HG03565 (cell line): ENCODE measurements around the gene PLS1.
A peak's percentile ranks its signal among the peaks of the same experiment; 100 is the strongest.
"Not testable (repeated sequence)": the region's sequence is repeated elsewhere in the genome, so short reads cannot be mapped to it uniquely, and the experiment has no call there.

Experiments
- ATAC-seq: cut with Tn5 transposase; IDR thresholded peaks from one replicate; pipeline ENCODE4 v1.9.1; 2021; ENCODE audit warnings: mild to moderate bottlenecking, moderate library complexity; ENCODE audit not compliant: unreplicated experiment

The PLS1 gene

GRCh38 chr3:142691527-142691926 lies 95.3 kb downstream of the PLS1 start:
- ATAC-seq: no peak

- ATAC-seq: no peak
Measured at GRCh38 chr3:142693136-142693853, 97.1 kb downstream of the PLS1 start.

- ATAC-seq: no peak
Measured at GRCh38 chr3:142694225-142694624, 98.0 kb downstream of the PLS1 start.

- ATAC-seq: no peak
Measured at GRCh38 chr3:142705198-142705597, 109.0 kb downstream of the PLS1 start.

DNA sequence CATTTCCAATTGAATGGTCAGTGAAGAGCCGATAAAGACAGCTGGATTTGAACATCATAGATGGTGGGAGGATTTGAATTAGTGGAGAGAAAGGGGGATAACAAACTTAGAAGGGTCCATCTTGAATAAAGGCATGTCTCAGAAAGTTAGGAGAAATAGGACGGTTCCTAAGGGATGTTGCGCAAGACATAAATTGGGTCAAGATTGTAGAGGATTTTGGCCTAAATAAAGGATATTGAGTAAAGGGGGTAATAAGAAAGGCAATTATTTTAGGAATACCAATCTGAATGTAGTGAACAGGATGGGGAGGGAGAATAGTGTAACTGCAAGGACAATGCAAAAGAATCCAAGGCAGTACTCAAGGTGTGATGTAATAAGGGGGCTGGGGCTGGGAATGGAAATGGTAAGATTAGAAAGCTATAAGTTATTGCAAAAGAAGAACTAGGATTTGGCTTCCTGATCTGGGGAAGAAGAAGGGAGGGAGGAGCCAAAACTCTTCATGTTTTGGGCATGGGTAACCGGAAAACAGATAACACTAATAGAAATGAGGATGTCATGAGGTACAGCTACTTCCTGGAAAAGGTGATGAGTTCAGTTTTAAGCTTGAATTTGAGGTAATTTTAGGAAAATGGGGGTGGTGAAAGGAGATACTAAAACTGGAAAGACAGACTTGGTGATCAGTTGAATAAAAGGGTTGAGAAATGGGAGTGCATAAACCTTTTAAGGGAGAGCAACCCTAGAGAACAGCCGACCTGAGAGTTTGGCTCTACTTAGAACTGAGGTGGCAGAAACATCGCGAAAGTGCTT lies 110.3 kb downstream of the PLS1 start:
- ATAC-seq: no peak

DNA sequence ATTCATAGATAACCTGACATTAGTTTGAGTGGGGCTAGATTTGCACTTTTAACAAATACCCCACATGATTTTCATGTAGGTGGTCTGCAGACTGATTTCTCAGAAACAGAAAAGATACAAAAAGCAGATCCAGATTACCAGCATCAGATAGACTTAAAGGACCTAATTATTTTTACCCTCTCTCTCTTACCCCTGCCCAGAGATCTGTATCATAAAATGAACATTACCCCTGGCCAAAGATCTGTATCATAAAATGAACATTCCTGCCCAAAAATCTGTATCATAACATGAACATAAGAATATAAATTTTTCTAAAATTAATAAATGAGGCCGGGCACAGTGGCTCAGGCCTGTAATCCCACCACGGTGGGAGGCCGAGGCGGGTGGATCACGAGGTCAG lies 113.0 kb downstream of the PLS1 start:
- no peak for ATAC-seq

- not testable (repeated sequence) for ATAC-seq
Measured at GRCh38 chr3:142714882-142715281, 118.7 kb downstream of the PLS1 start.

DNA sequence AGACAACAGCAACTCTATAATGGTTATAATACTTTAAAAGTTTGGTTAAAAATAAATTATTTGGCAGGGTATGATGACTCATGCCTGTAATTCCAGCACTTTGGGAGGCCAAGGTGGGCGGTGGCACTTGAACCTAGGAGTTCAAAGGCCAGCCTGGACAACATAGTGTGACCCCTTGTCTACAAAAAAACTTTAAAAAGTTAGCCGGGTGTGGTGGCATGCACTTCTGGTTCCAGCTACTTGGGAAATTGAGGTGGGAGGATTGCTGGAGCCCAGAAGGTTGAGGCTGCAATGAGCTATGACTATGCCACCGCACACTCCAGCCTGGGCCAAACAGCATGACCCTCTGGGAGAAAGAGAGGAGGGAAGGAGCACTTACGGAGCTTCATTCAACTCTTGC lies 119.9 kb downstream of the PLS1 start:
- no peak for ATAC-seq

- ATAC-seq: no peak
Measured at GRCh38 chr3:142723665-142723967, 127.4 kb downstream of the PLS1 start.

GRCh38 chr3:142723968-142724681 lies 127.9 kb downstream of the PLS1 start, which contains the start of gene TRPC1:
TSS of gene TRPC1 (plus strand) at chr3:142724034. CDS start at chr3:142724560, 526 bp downstream.
- ATAC-seq: peak; percentile 83

DNA sequence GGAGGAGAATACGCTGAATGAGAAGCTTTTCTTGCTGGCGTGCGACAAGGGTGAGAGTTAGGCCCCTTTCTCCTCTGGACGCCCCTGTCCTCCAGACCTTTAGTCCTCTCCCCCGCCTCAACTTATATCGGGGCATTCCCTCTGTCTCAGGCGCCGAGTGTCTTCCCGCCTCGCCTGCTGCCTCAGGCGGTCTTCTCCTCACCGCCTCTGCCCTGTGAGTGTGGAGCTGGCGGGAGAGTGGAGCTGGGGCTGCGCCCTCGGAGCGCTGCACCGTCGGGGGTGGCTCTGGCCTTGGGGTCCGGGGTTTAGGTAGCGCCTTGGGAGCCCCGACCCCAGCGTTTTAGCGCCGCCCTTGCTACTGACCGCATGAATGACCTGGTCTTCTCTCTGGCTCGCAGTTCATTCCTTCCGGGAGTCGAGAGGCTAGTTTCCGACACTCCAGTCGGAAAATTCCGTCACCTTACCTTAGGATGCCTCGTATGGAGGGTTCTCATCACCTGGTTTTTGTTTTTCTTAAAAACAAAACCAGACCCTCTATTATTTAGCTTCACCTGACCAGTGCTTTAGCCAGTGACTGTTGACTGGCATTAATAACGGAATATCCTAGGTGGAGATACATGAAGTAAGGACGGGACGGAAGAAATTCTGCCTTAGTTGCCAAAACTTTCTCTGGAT lies 128.6 kb downstream of the PLS1 start:
- ATAC-seq: no peak

DNA sequence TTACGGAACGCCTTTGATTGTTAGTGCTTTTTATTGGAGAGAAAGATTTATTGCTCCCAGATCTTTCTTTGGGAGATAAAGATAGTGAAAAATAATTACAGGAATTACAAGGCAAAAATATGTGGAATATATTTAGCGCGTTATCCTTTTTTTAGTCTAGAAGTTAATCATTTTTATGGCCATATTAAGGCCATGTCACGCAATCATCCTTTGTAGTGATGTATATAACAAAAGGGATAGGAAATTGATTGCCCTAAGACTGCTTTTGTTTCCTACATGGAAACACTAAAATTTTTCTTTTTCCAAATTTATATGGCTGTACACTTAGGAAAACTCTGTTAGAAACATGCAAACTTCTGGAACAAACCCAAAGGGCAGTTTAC lies 129.2 kb downstream of the PLS1 start:
- ATAC-seq: no peak

- ATAC-seq: no peak
Measured at GRCh38 chr3:142726017-142726416, 129.8 kb downstream of the PLS1 start.

DNA sequence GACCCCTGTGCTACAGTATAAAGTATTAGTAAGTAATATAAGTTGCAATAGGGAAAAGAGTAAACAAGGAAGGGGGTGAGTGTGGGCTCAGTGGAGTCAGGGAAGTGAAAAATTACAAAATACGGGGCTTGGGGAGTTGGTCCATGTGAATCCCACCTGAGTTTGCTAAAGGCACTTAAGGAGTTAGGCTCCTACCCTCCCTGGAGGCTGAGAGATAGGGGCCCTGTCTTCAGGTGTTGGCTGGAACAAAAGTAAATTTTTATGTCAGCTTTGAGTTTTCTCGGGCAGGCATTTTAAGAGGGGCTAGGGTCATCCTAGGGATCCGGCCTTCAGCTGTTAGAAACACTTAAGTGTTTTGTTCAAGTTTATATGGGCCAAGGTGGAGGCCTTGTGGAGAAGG lies 135.9 kb downstream of the PLS1 start:
- no peak for ATAC-seq

DNA sequence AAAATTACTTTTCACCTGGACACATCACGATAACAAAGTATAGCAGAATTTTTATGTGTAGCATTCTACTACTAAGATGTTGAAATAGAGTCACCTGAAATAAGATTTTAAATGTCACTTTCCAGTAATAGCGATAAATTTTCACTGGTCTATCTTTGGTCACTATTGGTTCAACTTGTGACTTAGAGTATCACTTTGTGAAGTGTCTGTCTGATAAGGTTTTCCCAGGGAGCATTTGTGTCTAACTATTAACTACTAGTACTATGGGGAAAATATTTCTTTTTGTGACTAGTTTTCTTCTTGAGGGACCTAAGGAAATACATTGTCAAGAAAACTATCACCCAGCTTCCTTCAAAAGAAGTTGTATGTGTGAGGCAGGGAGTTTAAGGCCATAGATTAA lies 138.6 kb downstream of the PLS1 start:
- no peak for ATAC-seq

DNA sequence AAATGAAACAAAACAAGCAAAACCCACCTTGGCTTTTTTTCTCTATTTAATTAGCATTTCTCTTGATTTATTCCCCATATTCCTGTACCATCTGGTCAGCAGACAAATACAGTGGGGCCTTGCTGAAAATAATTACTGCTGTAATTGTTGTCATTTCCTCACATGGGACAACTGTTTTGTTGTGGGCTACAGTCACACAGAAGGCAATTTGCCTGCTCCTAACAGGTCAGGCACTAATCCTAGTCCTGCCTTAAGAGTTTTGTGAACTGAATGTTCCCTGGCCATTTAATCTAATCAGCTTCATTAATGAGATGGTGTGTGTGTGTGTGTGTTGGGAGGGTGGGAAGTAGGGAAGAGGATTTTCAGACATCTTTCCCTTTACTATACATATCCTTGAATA lies 139.3 kb downstream of the PLS1 start:
- ATAC-seq: no peak

DNA sequence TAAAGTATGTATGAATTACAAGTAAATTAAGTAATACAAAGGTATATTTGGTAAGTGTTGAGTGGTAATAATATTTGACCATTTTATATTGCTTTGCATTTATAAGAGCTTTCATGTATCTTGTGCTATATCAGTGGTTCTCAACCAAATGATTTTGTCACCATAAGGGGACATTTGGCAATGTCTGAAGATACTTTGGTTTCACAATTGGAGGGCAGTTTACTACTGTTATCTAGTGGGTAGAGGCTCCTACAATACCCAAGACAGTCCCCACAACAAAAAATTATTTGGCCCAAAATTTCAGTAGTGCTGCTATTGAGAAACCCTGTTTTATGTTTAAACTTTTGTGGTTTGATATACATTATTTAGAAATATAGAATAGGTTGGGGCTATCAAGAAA lies 142.2 kb downstream of the PLS1 start:
- ATAC-seq: no peak

DNA sequence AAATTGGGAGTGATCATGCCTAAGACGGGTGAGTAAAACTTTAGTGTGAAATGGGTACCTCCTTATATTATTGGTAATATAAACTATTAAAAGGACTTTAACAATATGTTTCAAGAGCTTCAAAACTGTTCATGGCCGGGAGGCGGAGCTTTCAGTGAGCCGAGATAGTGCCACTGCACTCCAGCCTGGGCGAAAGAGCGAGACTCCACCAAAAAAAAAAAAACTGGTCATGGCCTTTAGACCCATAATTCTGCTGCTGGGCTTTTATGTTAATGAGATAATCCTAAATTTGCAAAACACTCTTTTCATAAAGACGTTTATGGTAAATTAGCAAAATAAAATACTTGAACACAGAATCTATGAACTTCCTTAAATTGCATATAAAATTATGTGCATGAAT lies 150.5 kb downstream of the PLS1 start:
- ATAC-seq: no peak

GRCh38 chr3:142750531-142750930 lies 154.3 kb downstream of the PLS1 start:
- ATAC-seq: not testable (repeated sequence)

GRCh38 chr3:142752605-142753004 lies 156.4 kb downstream of the PLS1 start:
- ATAC-seq: not testable (repeated sequence)

DNA sequence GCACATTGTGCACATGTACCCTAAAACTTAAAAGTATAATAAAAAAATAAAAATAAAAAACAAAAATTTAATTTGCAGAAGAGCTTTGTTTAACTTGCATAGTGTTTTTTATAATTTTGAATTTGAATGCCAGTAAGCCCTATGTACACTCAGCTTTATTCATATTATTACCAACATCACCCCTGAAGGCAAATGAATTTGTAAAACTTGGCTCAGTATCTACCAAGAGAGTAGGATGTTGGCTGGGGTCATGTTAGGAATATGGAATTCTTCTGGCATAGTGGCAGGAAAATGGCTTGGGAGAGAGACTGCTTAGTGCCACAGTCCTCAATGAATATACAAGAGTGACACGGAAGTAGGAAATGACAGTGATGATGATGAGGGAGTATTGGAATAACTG lies 158.3 kb downstream of the PLS1 start:
- ATAC-seq: no peak
